Naive thymus-derived CD4-positive, alpha-beta T cell (primary cell): ENCODE measurements around the gene SLC12A9. TPM values are rescaled to one million over a fixed set of nuclear protein-coding genes. Genes with fewer than 3 reads are reported as not detected.

Experiments
- ATAC-seq: fragments of 150-1000 bp; cut with Tn5 transposase; 2 replicates; pipeline ENCODE4 v1.10.0; 2021; ENCODE audit warnings: mild to moderate bottlenecking, moderate library complexity
- CTCF ChIA-PET: fragments of 350-600 bp; sonication (Branson Sonifier 250); formaldehyde crosslinking; loops from one replicate; lab custom pipeline; 2021; ENCODE audit warnings: antibody characterized with exemption; lab: Charles Lee
- POLR2A ChIA-PET: fragments of 350-600 bp; sonication (Branson Sonifier 250); formaldehyde crosslinking; loops from one replicate; lab custom pipeline; 2021; ENCODE audit warnings: antibody characterized with exemption, inconsistent platforms; lab: Charles Lee
- DNase-seq, 9 donors: peaks; one replicate each; pipeline versions ENCODE4 v3.0.0 to v3.0.0-alpha.2; 2020 to 2022; ENCODE audit warnings: mixed read lengths in 1 of 9
- H3K27ac ChIP-seq: one replicate; pipeline ENCODE4 v1.7.0; 2013; ENCODE audit warnings: mild to moderate bottlenecking, low read depth, low read length, moderate library complexity
- H3K27me3 ChIP-seq, 2 donors: one replicate each; pipeline ENCODE4 v1.7.0; 2013; ENCODE audit warnings: low read length in 2 of 2, mild to moderate bottlenecking in 2 of 2, moderate library complexity in 2 of 2; ENCODE audit not compliant: control insufficient read depth in 2 of 2, insufficient read depth in 2 of 2
- H3K36me3 ChIP-seq, 3 experiments: 1 replicate in 2 of 3; 2 replicates in 1 of 3; pipeline ENCODE4 v1.7.0; 2013; ENCODE audit warnings: low read length in 3 of 3, mild to moderate bottlenecking in 3 of 3, moderate library complexity in 1 of 3; ENCODE audit not compliant: insufficient read depth in 3 of 3, control insufficient read depth in 2 of 3
- H3K4me1 ChIP-seq, 2 donors: one replicate each; pipeline ENCODE4 v1.7.0; 2013; ENCODE audit warnings: low read length in 2 of 2, mild to moderate bottlenecking in 2 of 2, moderate library complexity in 1 of 2; ENCODE audit not compliant: control insufficient read depth in 2 of 2, insufficient read depth in 2 of 2
- H3K4me3 ChIP-seq: 2 replicates; pipeline ENCODE4 v1.7.0; 2013; ENCODE audit warnings: mild to moderate bottlenecking, low read length
- H3K9me3 ChIP-seq, 3 experiments: 1 replicate in 2 of 3; 2 replicates in 1 of 3; pipeline ENCODE4 v1.7.0; 2013; ENCODE audit warnings: low read length in 3 of 3; ENCODE audit not compliant: control insufficient read depth in 2 of 3
- H3K27ac Mint-ChIP-seq, 9 donors: one replicate each; pipeline ENCODE4 v1.8.0; 2020 to 2022; ENCODE audit warnings: mixed read lengths in 9 of 9, mild to moderate bottlenecking in 8 of 9, moderate library complexity in 5 of 9, inconsistent platforms in 2 of 9
- H3K27me3 Mint-ChIP-seq, 5 donors: one replicate each; pipeline ENCODE4 v1.8.0; 2021 to 2022; ENCODE audit warnings: mixed read lengths in 5 of 5, mild to moderate bottlenecking in 1 of 5
- H3K36me3 Mint-ChIP-seq, 5 donors: one replicate each; pipeline ENCODE4 v1.8.0; 2020 to 2022; ENCODE audit warnings: mixed read lengths in 5 of 5, mild to moderate bottlenecking in 3 of 5, inconsistent platforms in 1 of 5
- H3K4me1 Mint-ChIP-seq, 7 donors: one replicate each; pipeline ENCODE4 v1.8.0; 2020 to 2022; ENCODE audit warnings: mixed read lengths in 7 of 7, mild to moderate bottlenecking in 3 of 7, inconsistent platforms in 1 of 7
- H3K4me3 Mint-ChIP-seq, 10 donors: one replicate each; pipeline ENCODE4 v1.8.0; 2020 to 2022; ENCODE audit warnings: mild to moderate bottlenecking in 10 of 10, mixed read lengths in 10 of 10, moderate library complexity in 6 of 10, inconsistent platforms in 2 of 10
- H3K9me3 Mint-ChIP-seq, 11 donors: one replicate each; pipeline ENCODE4 v1.8.0; 2020 to 2022; ENCODE audit warnings: mixed read lengths in 11 of 11, mild to moderate bottlenecking in 4 of 11, inconsistent platforms in 1 of 11, moderate library complexity in 1 of 11
- intact Hi-C, 2 donors: fragments of 100-400 bp; cut with micrococcal nuclease; formaldehyde crosslinking; loops; one replicate each; pipeline ENCODE4 v1.15.1; 2023
- polyA plus RNA-seq, 2 donors: library from polyadenylated mRNA; unstranded; fragments of 300-500 nt; fragmentation: Illumina TruSeq; gene quantifications; one replicate each; pipeline ENCODE4 v1.2.3, GENCODE V29; 2021
- total RNA-seq, 6 experiments: library from RNA in 5 of 6; stranded (reverse) in 5 of 6; gene quantifications; 1 replicate in 5 of 6; 2 replicates in 1 of 6; pipeline ENCODE4 v1.2.3 and lab custom pipeline; 2021 to 2026

SLC12A9 gene
- total and polyA plus RNA-seq, 7 experiments from 2014 or later: 5.0 to 78.6 (median 58.3) TPM

GRCh38 chr7:100865372-100865911, 12.9 kb downstream of the SLC12A9 start:
- POLR2A ChIA-PET: interaction anchor here (0.9 kb wide), 1 partner anchor 22 kb away, joined by 3 read pairs; no protein-coding TSS in a partner anchor
- peak overlapping the region; percentile 80 for H3K27ac ChIP-seq

GRCh38 chr7:100865938-100866728, 13.6 kb downstream of the SLC12A9 start:
- H3K27me3 Mint-ChIP-seq: no peaks in the 10 kb centered on the region
- peaks cover 0 to 17% (median 11%) of the 10 kb centered on the region in 7 donors for H3K4me1 Mint-ChIP-seq
- peak overlapping the region; percentile 56 to 92 (median 77) for H3K4me3 Mint-ChIP-seq
- peaks cover 0 to 25% of the 10 kb centered on the region in 2 donors for H3K4me1 ChIP-seq
- peaks cover 0 to 30% (median 0%) of the 10 kb centered on the region in 3 experiments for H3K36me3 ChIP-seq
- no peaks in the 10 kb centered on the region for H3K9me3 Mint-ChIP-seq
- H3K27me3 ChIP-seq: no peaks in the 10 kb centered on the region
- DNase-seq: peak in 6 of 9 donors; percentile 31 to 55 (median 44)
- H3K27ac ChIP-seq: peak overlapping the region; percentile 80
- CTCF ChIA-PET: no interaction called here
- intact Hi-C loops: loop anchor here (1.0 to 5.0 kb wide), 3 partner anchors 13 to 159 kb away; partner anchors contain the start of genes SLC12A9 (in 2 of the 2) and POP7 (in 1 of the 2)
- H3K27ac Mint-ChIP-seq: peak overlapping the region in 8 of 9 donors; percentile 62 to 95 (median 81)
- peak; percentile 65 for ATAC-seq
- no peaks in the 10 kb centered on the region for H3K9me3 ChIP-seq
- POLR2A ChIA-PET: interaction anchor here (0.6 to 1.2 kb wide), 2 partner anchors 9 to 324 kb away, joined by 3 to 5 read pairs; partner anchors contain the start of gene SRRT
- peak overlapping the region; percentile 46 for H3K4me3 ChIP-seq
- peaks cover 0 to 14% (median 4%) of the 10 kb centered on the region in 5 donors for H3K36me3 Mint-ChIP-seq

More at GRCh38 chr7:100865372-100865911, 12.9 kb downstream of the SLC12A9 start:
- DNase-seq (no peak), ATAC-seq (no peak)
- no peaks in the 10 kb centered on the region for H3K27me3 ChIP-seq
- Mint-ChIP-seq H3K36me3 (peaks cover 0 to 20% (median 9%) of the 10 kb centered on the region in 5 donors), H3K27me3 (no peaks in the 10 kb centered on the region), H3K4me1 (peaks cover 0 to 17% (median 11%) of the 10 kb centered on the region in 7 donors), H3K4me3 (peak overlapping the region in 7 of 10 donors; percentile 10 to 78 (median 61)), H3K9me3 (no peaks in the 10 kb centered on the region), H3K27ac (peak overlapping the region in 7 of 9 donors; percentile 3 to 84 (median 68))
- intact Hi-C loops: loop anchor here in 1 of 2 donors (5.0 kb wide), 1 partner anchor 158 kb away; the partner anchor contains the start of gene POP7
- H3K4me3 ChIP-seq: no peak overlapping the region
- H3K36me3 ChIP-seq: peaks cover 0 to 37% (median under 1%) of the 10 kb centered on the region in 3 experiments
- H3K9me3 ChIP-seq: no peaks in the 10 kb centered on the region
- H3K4me1 ChIP-seq: peaks cover 0 to 25% of the 10 kb centered on the region in 2 donors
- CTCF ChIA-PET: no interaction called here

GRCh38 chr7:100866729-100867039, 14.2 kb downstream of the SLC12A9 start:
- intact Hi-C loops: loop anchor here (1.0 to 5.0 kb wide), 4 partner anchors 9 to 159 kb away; partner anchors contain the start of genes SLC12A9 (in 2 of the 2), POP7 (in 1 of the 2) and SRRT (in 1 of the 2)
- Mint-ChIP-seq H3K4me1 (peaks cover 0 to 17% (median 11%) of the 10 kb centered on the region in 7 donors), H3K9me3 (no peaks in the 10 kb centered on the region), H3K4me3 (peak overlapping the region; percentile 69 to 92 (median 80)), H3K27ac (peak overlapping the region; percentile 43 to 95 (median 84)), H3K36me3 (peaks cover 0 to 18% (median 4%) of the 10 kb centered on the region in 5 donors), H3K27me3 (no peaks in the 10 kb centered on the region)
- Histone ChIP-seq H3K36me3 (peaks cover 0 to 25% (median 0%) of the 10 kb centered on the region in 3 experiments), H3K9me3 (no peaks in the 10 kb centered on the region), H3K4me1 (peaks cover 0 to 25% of the 10 kb centered on the region in 2 donors), H3K4me3 (peak overlapping the region; percentile 46), H3K27me3 (no peaks in the 10 kb centered on the region), H3K27ac (peak overlapping the region; percentile 80)
- POLR2A ChIA-PET: interaction anchor here (0.6 to 1.2 kb wide), 2 partner anchors 8 to 324 kb away, joined by 3 to 5 read pairs; partner anchors contain the start of gene SRRT
- no peak for ATAC-seq
- DNase-seq: no peak
- CTCF ChIA-PET: no interaction called here

GRCh38 chr7:100867040-100867775, 14.7 kb downstream of the SLC12A9 start, which contains the start of gene TRIP6:
Gene TRIP6 (plus strand): TSS chr7:100867387. CDS start chr7:100867498, 111 bp downstream.
- Mint-ChIP-seq H3K4me3 (peak within 1 kb of the TSS; percentile 69 to 92 (median 80)), H3K27ac (peak within 1 kb of the TSS; percentile 62 to 95 (median 84)), H3K4me1 (peaks cover 0 to 17% (median 11%) of the 10 kb centered on the region in 7 donors), H3K27me3 (no peaks in the 10 kb centered on the region), H3K9me3 (no peaks in the 10 kb centered on the region), H3K36me3 (peaks cover 0 to 20% (median 4%) of the 10 kb centered on the region in 5 donors)
- no peaks in the 10 kb centered on the region for H3K27me3 ChIP-seq
- ChIA-PET POLR2A (interaction anchor here (0.6 to 1.2 kb wide), 3 partner anchors 8 to 325 kb away, joined by 3 to 5 read pairs (median 3); partner anchors contain the start of genes SLC12A9 and SRRT), CTCF (no interaction called here)
- peak within 1 kb of the TSS; percentile 46 for H3K4me3 ChIP-seq
- peak within 1 kb of the TSS; percentile 80 for H3K27ac ChIP-seq
- no peaks in the 10 kb centered on the region for H3K9me3 ChIP-seq
- peak in 4 of 9 donors; percentile 18 to 83 (median 36) for DNase-seq
- peaks cover 0 to 20% (median 0%) of the 10 kb centered on the region in 3 experiments for H3K36me3 ChIP-seq
- peaks cover 0 to 25% of the 10 kb centered on the region in 2 donors for H3K4me1 ChIP-seq
- intact Hi-C loops: loop anchor here (1.0 to 5.0 kb wide), 3 partner anchors 8 to 160 kb away; partner anchors contain the start of genes POP7 (in 1 of the 2), SLC12A9 (in 1 of the 2) and SRRT (in 1 of the 2)
- peak; percentile 44 for ATAC-seq

- Histone ChIP-seq H3K4me1 (peaks cover 0 to 25% of the 10 kb centered on the region in 2 donors), H3K27ac (peak overlapping the region; percentile 80), H3K36me3 (peaks cover 0 to 12% (median 0%) of the 10 kb centered on the region in 3 experiments), H3K4me3 (no peak overlapping the region), H3K9me3 (no peaks in the 10 kb centered on the region), H3K27me3 (no peaks in the 10 kb centered on the region)
- Mint-ChIP-seq H3K27me3 (no peaks in the 10 kb centered on the region), H3K9me3 (peaks cover 0 to 2% (median 0%) of the 10 kb centered on the region in 11 donors), H3K36me3 (peaks cover 0 to 20% (median 7%) of the 10 kb centered on the region in 5 donors), H3K4me1 (peaks cover 0 to 18% (median 10%) of the 10 kb centered on the region in 7 donors), H3K27ac (peak overlapping the region in 8 of 9 donors; percentile 49 to 84 (median 81)), H3K4me3 (peak overlapping the region in 8 of 10 donors; percentile 23 to 92 (median 71))
- ATAC-seq: no peak
- DNase-seq: no peak
- intact Hi-C loops: loop anchor here (1.0 to 5.0 kb wide), 3 partner anchors 7 to 161 kb away; partner anchors contain the start of genes POP7 (in 1 of the 2), SLC12A9 (in 1 of the 2) and SRRT (in 1 of the 2)
- CTCF ChIA-PET: no interaction called here
- POLR2A ChIA-PET: interaction anchor here (1.0 kb wide), 1 partner anchor 15 kb away, joined by 3 read pairs; the partner anchor contains the start of gene SLC12A9
These were observed 15.4 kb downstream of the SLC12A9 start for GRCh38 chr7:100867776-100868485.
